ENCODE measurements around the gene PHLPP1.

The PHLPP1 gene

GRCh38 chr18:62987859-62988258 lies 272.5 kb downstream of the PHLPP1 start:
- DNase-seq: no peak

GRCh38 chr18:62988471-62988870 lies 273.1 kb downstream of the PHLPP1 start:
- DNase-seq: peak in 1 of 2 experiments; percentile 23

GRCh38 chr18:62989195-62989594 lies 273.9 kb downstream of the PHLPP1 start:
- no peak for DNase-seq

- DNase-seq: no peak
Measured at GRCh38 chr18:62990653-62991052, 275.3 kb downstream of the PHLPP1 start.

- DNase-seq: no peak
Measured at GRCh38 chr18:62991389-62991788, 276.0 kb downstream of the PHLPP1 start.

GRCh38 chr18:62991959-62992358 lies 276.6 kb downstream of the PHLPP1 start:
- no peak for DNase-seq

- no peak for DNase-seq
Measured at GRCh38 chr18:62992877-62993365, 277.6 kb downstream of the PHLPP1 start.

GRCh38 chr18:62996566-62996965 lies 281.2 kb downstream of the PHLPP1 start:
- peak in 1 of 2 experiments; percentile 45 for DNase-seq

GRCh38 chr18:62997076-62997475 lies 281.7 kb downstream of the PHLPP1 start:
- peak in 1 of 2 experiments; percentile 45 for DNase-seq

GRCh38 chr18:62998443-62998842 lies 283.1 kb downstream of the PHLPP1 start:
- DNase-seq: no peak

GRCh38 chr18:62999392-62999791 lies 284.1 kb downstream of the PHLPP1 start:
- no peak for DNase-seq

GRCh38 chr18:62999921-63000320 lies 284.6 kb downstream of the PHLPP1 start:
- no peak for DNase-seq

- DNase-seq: no peak
Measured at GRCh38 chr18:63000839-63001238, 285.5 kb downstream of the PHLPP1 start.

- no peak for DNase-seq
Measured at GRCh38 chr18:63001861-63002260, 286.5 kb downstream of the PHLPP1 start.

GRCh38 chr18:63002305-63002704 lies 287.0 kb downstream of the PHLPP1 start:
- no peak for DNase-seq

- no peak for DNase-seq
Measured at GRCh38 chr18:63002803-63003445, 287.6 kb downstream of the PHLPP1 start.

GRCh38 chr18:63003899-63004298 lies 288.6 kb downstream of the PHLPP1 start:
- DNase-seq: no peak

- no peak for DNase-seq
Measured at GRCh38 chr18:63004466-63005089, 289.2 kb downstream of the PHLPP1 start.

- DNase-seq: no peak
Measured at GRCh38 chr18:63005306-63005705, 290.0 kb downstream of the PHLPP1 start.

- DNase-seq: no peak
Measured at GRCh38 chr18:63007231-63007630, 291.9 kb downstream of the PHLPP1 start.

GRCh38 chr18:63016270-63016669 lies 300.9 kb downstream of the PHLPP1 start:
- peak; percentile 8 to 51 for DNase-seq

- DNase-seq: peak in 1 of 2 experiments; percentile 38
Measured at GRCh38 chr18:63017076-63017475, 301.7 kb downstream of the PHLPP1 start.

GRCh38 chr18:63017977-63018376 lies 302.6 kb downstream of the PHLPP1 start:
- no peak for DNase-seq

GRCh38 chr18:63022429-63023022 lies 307.2 kb downstream of the PHLPP1 start:
- DNase-seq: no peak

Data from NCI-H524 (cell line).